Ishikawa (cell line): Measurements from ENCODE around the gene IKZF1.

Experiments
- CEBPB ChIP-seq: IDR thresholded peaks from 2 replicates; pipeline ENCODE4 v1.6.1; 2012
- CREB1 ChIP-seq: IDR thresholded peaks from 2 replicates; pipeline ENCODE4 v1.6.1; 2012; ENCODE audit warnings: low read depth
- EGR1 ChIP-seq: IDR thresholded peaks from 2 replicates; pipeline ENCODE4 v1.6.1; 2012
- EP300 ChIP-seq: IDR thresholded peaks from 2 replicates; pipeline ENCODE4 v1.6.1; 2012; ENCODE audit warnings: borderline replicate concordance
- FOXM1 ChIP-seq: IDR thresholded peaks from 2 replicates; pipeline ENCODE4 v1.6.1; 2012; ENCODE audit warnings: low read depth, borderline replicate concordance
- NFIC ChIP-seq: IDR thresholded peaks from 2 replicates; pipeline ENCODE4 v1.6.1; 2012
- RAD21 ChIP-seq: IDR thresholded peaks from 2 replicates; pipeline ENCODE4 v1.6.1; 2012; ENCODE audit warnings: low read depth
- TAF1 ChIP-seq: IDR thresholded peaks from 2 replicates; pipeline ENCODE4 v1.6.1; 2012; ENCODE audit warnings: low read depth, mild to moderate bottlenecking
- TCF12 ChIP-seq: IDR thresholded peaks from 2 replicates; pipeline ENCODE4 v1.6.1; 2012; ENCODE audit warnings: low read depth
- TEAD4 ChIP-seq: IDR thresholded peaks from 2 replicates; pipeline ENCODE4 v1.6.1; 2012
- YY1 ChIP-seq: IDR thresholded peaks from 2 replicates; pipeline ENCODE4 v1.6.1; 2012; ENCODE audit warnings: low read depth
- ZBTB7A ChIP-seq: IDR thresholded peaks from 2 replicates; pipeline ENCODE4 v1.6.1; 2012; ENCODE audit warnings: low read depth
- TF ChIP-seq, protein P1 (sequence below): IDR thresholded peaks from 2 replicates; pipeline ENCODE4 v1.6.1; 2012
- TF ChIP-seq, protein P2 (sequence below): IDR thresholded peaks from 2 replicates; pipeline ENCODE4 v1.6.1; 2012; ENCODE audit warnings: low read depth, mild to moderate bottlenecking
- TF ChIP-seq, protein P3 (sequence below): IDR thresholded peaks from 2 replicates; pipeline ENCODE4 v1.6.1; 2012

IKZF1 gene

DNA sequence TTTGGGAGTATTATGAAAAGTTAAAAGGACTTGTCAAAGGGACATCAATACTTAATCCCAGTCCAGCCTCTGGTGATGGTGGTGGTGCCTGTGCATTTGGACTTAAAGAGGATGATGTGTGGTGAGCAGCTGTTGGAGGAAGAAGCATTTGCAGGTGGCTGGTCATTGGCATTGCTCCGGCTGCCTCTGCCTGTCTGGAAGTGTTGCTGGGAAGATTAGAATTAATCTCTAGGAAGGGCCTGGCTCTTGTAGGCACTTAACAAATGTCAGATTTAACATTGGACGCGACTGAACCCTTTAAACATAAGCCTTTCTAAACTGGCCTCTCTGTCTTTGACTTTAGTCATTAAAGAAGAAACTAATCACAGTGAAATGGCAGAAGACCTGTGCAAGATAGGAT is 86.9 kb downstream of the IKZF1 start:
- TF ChIP-seq RAD21 (no peak), NFIC (no peak), ZBTB7A (no peak), FOXM1 (no peak), CEBPB (no peak), CREB1 (no peak), EGR1 (no peak), TCF12 (no peak), TAF1 (no peak), YY1 (no peak), EP300 (no peak), TEAD4 (no peak)
- TF ChIP-seq, protein P1, sequence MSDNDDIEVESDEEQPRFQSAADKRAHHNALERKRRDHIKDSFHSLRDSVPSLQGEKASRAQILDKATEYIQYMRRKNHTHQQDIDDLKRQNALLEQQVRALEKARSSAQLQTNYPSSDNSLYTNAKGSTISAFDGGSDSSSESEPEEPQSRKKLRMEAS = no peak
- TF ChIP-seq, protein P2, sequence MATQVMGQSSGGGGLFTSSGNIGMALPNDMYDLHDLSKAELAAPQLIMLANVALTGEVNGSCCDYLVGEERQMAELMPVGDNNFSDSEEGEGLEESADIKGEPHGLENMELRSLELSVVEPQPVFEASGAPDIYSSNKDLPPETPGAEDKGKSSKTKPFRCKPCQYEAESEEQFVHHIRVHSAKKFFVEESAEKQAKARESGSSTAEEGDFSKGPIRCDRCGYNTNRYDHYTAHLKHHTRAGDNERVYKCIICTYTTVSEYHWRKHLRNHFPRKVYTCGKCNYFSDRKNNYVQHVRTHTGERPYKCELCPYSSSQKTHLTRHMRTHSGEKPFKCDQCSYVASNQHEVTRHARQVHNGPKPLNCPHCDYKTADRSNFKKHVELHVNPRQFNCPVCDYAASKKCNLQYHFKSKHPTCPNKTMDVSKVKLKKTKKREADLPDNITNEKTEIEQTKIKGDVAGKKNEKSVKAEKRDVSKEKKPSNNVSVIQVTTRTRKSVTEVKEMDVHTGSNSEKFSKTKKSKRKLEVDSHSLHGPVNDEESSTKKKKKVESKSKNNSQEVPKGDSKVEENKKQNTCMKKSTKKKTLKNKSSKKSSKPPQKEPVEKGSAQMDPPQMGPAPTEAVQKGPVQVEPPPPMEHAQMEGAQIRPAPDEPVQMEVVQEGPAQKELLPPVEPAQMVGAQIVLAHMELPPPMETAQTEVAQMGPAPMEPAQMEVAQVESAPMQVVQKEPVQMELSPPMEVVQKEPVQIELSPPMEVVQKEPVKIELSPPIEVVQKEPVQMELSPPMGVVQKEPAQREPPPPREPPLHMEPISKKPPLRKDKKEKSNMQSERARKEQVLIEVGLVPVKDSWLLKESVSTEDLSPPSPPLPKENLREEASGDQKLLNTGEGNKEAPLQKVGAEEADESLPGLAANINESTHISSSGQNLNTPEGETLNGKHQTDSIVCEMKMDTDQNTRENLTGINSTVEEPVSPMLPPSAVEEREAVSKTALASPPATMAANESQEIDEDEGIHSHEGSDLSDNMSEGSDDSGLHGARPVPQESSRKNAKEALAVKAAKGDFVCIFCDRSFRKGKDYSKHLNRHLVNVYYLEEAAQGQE = no peak
- TF ChIP-seq, protein P3, sequence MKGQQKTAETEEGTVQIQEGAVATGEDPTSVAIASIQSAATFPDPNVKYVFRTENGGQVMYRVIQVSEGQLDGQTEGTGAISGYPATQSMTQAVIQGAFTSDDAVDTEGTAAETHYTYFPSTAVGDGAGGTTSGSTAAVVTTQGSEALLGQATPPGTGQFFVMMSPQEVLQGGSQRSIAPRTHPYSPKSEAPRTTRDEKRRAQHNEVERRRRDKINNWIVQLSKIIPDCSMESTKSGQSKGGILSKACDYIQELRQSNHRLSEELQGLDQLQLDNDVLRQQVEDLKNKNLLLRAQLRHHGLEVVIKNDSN = no peak

DNA sequence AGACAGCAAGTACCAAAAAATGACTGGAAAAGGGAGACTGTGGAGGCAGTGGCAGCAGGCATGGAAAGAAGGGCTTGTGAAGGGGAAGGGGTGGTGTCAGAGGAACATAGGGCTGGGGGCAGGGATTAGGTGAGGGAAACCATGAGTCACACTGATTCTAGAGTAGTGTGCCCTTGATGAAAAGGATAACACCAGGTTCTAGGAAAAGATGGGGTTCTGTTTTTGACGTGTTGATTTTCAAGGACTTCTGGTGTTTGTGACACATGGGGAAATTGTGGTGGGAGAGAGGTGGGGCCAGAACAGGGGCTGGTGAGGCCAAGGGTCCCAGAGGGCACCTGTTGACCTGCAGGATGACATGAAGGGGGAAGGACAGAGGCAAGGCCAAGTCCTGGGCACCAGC is 88.6 kb downstream of the IKZF1 start:
- TF ChIP-seq, protein P1 = no peak
- no peak for TF ChIP-seq TCF12
- no peak for TF ChIP-seq NFIC
- no peak for TF ChIP-seq ZBTB7A

DNA sequence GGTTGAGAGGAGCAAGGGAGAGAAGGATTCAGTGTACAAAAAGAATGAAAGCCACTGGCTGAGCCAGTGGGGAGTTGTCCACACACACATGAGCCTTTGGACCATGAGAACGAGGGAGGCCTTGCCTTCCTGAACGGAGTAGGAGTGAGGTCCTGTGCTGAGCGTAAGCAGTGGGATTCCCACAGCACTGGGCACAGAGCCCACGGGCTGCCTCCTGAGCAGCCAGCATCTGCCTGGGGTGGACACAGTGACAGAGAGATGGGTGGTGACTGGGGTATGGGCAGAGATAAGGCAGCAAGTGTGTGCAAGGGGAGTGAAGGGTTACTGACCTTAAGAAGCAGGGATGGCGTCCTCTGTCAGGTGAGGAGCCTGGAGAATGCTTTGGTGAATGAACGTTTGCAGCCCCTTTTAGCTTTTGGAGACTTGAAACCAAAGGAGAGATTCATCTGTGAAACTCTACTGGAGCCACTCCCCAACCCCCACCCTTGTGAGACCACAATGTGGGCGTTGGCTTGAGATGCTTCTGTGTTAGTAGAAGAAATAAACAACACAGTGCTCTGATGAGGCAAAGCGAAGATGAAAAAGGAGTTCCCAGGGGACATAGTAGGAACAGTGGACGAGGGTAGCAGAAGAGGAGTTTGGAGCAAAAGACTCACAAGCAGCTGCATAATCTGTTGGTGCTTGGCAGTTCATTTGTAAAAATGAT is 89.2 kb downstream of the IKZF1 start:
- TF ChIP-seq YY1 (no peak), RAD21 (no peak), EP300 (no peak), EGR1 (no peak), NFIC (no peak), ZBTB7A (no peak), CEBPB (no peak), TAF1 (no peak)
- TF ChIP-seq, protein P1 = no peak

DNA sequence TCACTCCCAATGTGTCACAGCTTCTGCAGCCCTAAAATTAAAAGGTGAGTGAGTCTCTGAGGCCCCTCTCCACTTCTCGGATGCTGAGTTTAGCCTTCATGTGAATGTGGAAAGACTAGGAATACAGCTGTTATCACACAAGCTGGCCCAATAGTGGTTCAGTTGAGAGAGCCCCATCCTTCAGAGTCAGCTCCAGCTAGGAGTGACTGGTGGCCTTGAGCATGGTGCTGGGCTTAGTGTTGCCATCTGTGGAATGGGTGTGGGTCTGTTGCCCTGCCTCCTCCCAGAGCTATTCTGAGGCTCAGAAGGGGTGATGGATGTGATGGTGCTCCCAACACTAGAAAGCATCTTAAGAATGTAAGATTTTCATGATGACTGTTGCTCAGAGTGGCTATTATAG is 89.8 kb downstream of the IKZF1 start:
- TF ChIP-seq, protein P3 = no peak
- TF ChIP-seq YY1 = no peak
- no peak for TF ChIP-seq TAF1
- TF ChIP-seq FOXM1 = no peak
- TF ChIP-seq, protein P2 = no peak
- no peak for TF ChIP-seq NFIC
- no peak for TF ChIP-seq RAD21

DNA sequence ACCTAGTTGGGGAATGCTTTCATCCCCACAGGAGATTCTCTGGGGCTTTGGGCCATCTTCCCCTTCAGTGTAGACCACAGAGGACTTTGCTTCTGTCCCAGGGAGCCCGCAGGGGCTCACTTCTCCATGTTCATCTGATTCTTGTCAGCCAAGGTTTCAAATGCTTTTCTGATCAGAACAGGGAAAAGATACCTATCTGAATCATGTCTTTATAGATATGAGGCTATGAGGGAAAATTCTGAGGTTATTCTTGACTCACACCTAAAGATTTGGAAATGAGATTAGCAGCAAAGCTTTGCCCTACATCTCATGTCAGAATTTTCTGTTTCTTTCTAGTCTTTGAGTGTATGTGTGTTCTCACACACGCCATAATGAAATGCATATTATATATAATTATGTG is 92.3 kb downstream of the IKZF1 start:
- TF ChIP-seq TEAD4 (no peak), TCF12 (no peak), ZBTB7A (no peak), YY1 (no peak)
- TF ChIP-seq, protein P3 = no peak
